Measurements from ENCODE around the gene SLC35G3.
"Not testable (repeated sequence)": the region's sequence is repeated elsewhere in the genome, so short reads cannot be mapped to it uniquely, and the experiment has no call there.

SLC35G3 gene

GRCh38 chr17:35162755-35163154 is 31.4 kb downstream of the SLC35G3 start:
- no peak for DNase-seq

- DNase-seq = no peak
Observed at GRCh38 chr17:35161281-35161761, 32.9 kb downstream of the SLC35G3 start.

GRCh38 chr17:35160354-35161201 is 33.6 kb downstream of the SLC35G3 start:
- DNase-seq = peak; percentile 39

- no peak for DNase-seq
Observed at GRCh38 chr17:35159940-35160339, 34.3 kb downstream of the SLC35G3 start.

GRCh38 chr17:35155246-35155645 is 38.9 kb downstream of the SLC35G3 start:
- no peak for DNase-seq

GRCh38 chr17:35154196-35155165 is 39.7 kb downstream of the SLC35G3 start:
- no peak for DNase-seq

GRCh38 chr17:35152421-35153140 is 41.6 kb downstream of the SLC35G3 start:
- DNase-seq = no peak

GRCh38 chr17:35151080-35151479 is 43.1 kb downstream of the SLC35G3 start:
- DNase-seq = not testable (repeated sequence)

- DNase-seq = no peak
Observed at GRCh38 chr17:35149941-35150340, 44.3 kb downstream of the SLC35G3 start.

- no peak for DNase-seq
Observed at GRCh38 chr17:35148144-35148543, 46.0 kb downstream of the SLC35G3 start.

- no peak for DNase-seq
Observed at GRCh38 chr17:35147375-35147905, 46.8 kb downstream of the SLC35G3 start, which contains the start of gene UNC45B. UNC45B (plus strand) TSS chr17:35147817; CDS start chr17:35148264, 447 bp downstream.

GRCh38 chr17:35146214-35146833 is 47.9 kb downstream of the SLC35G3 start:
- DNase-seq = no peak

GRCh38 chr17:35144840-35145239 is 49.4 kb downstream of the SLC35G3 start:
- DNase-seq = no peak
